OCI-LY7 (cell line): ENCODE data around the gene TMPRSS6. TPM values are rescaled to one million over a fixed set of nuclear protein-coding genes. Genes with fewer than 3 reads are reported as not detected.

ENCODE experiments used
- BruUV-seq: library from RNA; stranded (reverse); fragments of 400-500 nt; replicated peaks from 2 replicates; lab custom pipeline; 2021; lab: Mats Ljungman, UMichigan
- CTCF ChIA-PET: fragments of 300-600 bp; sonication (Branson Sonifier 250); formaldehyde crosslinking; loops from one replicate; lab custom pipeline; 2022; ENCODE audit warnings: antibody characterized with exemption; ENCODE audit not compliant: unreplicated experiment; lab: Charles Lee
- POLR2A ChIA-PET: fragments of 300-600 bp; sonication (Branson Sonifier 250); formaldehyde crosslinking; loops from one replicate; lab custom pipeline; 2022; ENCODE audit warnings: antibody characterized with exemption; lab: Charles Lee
- DNase-seq: peaks from one replicate; pipeline ENCODE4 v3.0.0-alpha.2; 2015; ENCODE audit warnings: low spot score
- H2AFZ ChIP-seq: fragments of 200-600 bp; sonication (generic), shearing (Covaris generic); 2 replicates; pipeline ENCODE4 v1.6.1; 2014; ENCODE audit warnings: mild to moderate bottlenecking, antibody characterized with exemption, low read length, moderate library complexity
- H3K27ac ChIP-seq: fragments of 200-600 bp; sonication (generic); 2 replicates; pipeline ENCODE4 v1.5.1; 2014; ENCODE audit warnings: mixed run types, low read depth, mild to moderate bottlenecking, moderate library complexity, low read length, inconsistent platforms; ENCODE audit not compliant: poor library complexity, severe bottlenecking
- H3K36me3 ChIP-seq: fragments of 200-600 bp; sonication (generic); 2 replicates; pipeline ENCODE4 v1.6.1; 2014; ENCODE audit warnings: mild to moderate bottlenecking, antibody characterized with exemption, low read length, moderate library complexity, mixed read lengths; ENCODE audit not compliant: insufficient read depth
- H3K4me1 ChIP-seq: fragments of 200-600 bp; sonication (generic); 2 replicates; pipeline ENCODE4 v1.5.1; 2014; ENCODE audit warnings: mild to moderate bottlenecking, low read length; ENCODE audit not compliant: insufficient read depth, poor library complexity, severe bottlenecking
- H3K4me2 ChIP-seq: fragments of 200-600 bp; sonication (generic); 2 replicates; pipeline ENCODE4 v1.6.1; 2014; ENCODE audit warnings: mild to moderate bottlenecking, low read length
- H3K4me3 ChIP-seq: fragments of 200-600 bp; sonication (generic); 2 replicates; pipeline ENCODE4 v1.5.1; 2014; ENCODE audit warnings: mild to moderate bottlenecking, low read depth, low read length; ENCODE audit not compliant: poor library complexity, severe bottlenecking
- H3K79me2 ChIP-seq: fragments of 200-600 bp; sonication (generic); 2 replicates; pipeline ENCODE4 v1.6.1; 2016; ENCODE audit warnings: low read depth, mild to moderate bottlenecking, low read length, moderate library complexity, mixed read lengths; ENCODE audit not compliant: insufficient read depth
- H3K9me2 ChIP-seq: fragments of 200-600 bp; sonication (generic); 2 replicates; pipeline ENCODE4 v1.6.1; 2016; ENCODE audit warnings: mild to moderate bottlenecking, low read length, mixed read lengths; ENCODE audit not compliant: insufficient read depth
- H3K9me3 ChIP-seq: fragments of 200-600 bp; sonication (generic); 2 replicates; pipeline ENCODE4 v1.6.1; 2014; ENCODE audit warnings: mild to moderate bottlenecking, mixed run types, low read length, mixed read lengths
- H4K20me1 ChIP-seq: fragments of 200-600 bp; sonication (generic); 2 replicates; pipeline ENCODE4 v1.6.1; 2014; ENCODE audit warnings: mild to moderate bottlenecking, antibody characterized with exemption, low read length, moderate library complexity, mixed read lengths; ENCODE audit not compliant: insufficient read depth
- EZH2phosphoT487 ChIP-seq: fragments of 200-600 bp; sonication (generic); IDR thresholded peaks from 2 replicates; pipeline ENCODE4 v1.6.1; 2018; ENCODE audit warnings: low read depth, borderline replicate concordance, mild to moderate bottlenecking, mixed run types, antibody characterized with exemption, low read length, moderate library complexity, mixed read lengths
- intact Hi-C: fragments of 100-400 bp; cut with micrococcal nuclease; formaldehyde crosslinking; loops from one replicate; pipeline ENCODE4 v1.10.0; 2022; ENCODE audit not compliant: unreplicated experiment
- total RNA-seq, 2 experiments: library from RNA; depleted of rRNA in 1 of 2; stranded (reverse); fragments of >200 nt in 1 of 2; shearing (Covaris generic) in 1 of 2; gene quantifications; 2 replicates each; pipeline ENCODE4 v1.2.3, GENCODE V29; 2014 to 2022
- TF ChIP-seq, protein P1 (sequence below): fragments of 200-600 bp; sonication (generic); conservative IDR thresholded peaks from 2 replicates; pipeline ENCODE4 v1.5.1; 2014; ENCODE audit warnings: mild to moderate bottlenecking, antibody characterized with exemption, low read length, moderate library complexity, mixed read lengths

The TMPRSS6 gene
- total RNA-seq, 2 experiments from 2014 or later: not detected

GRCh38 chr22:37088108-37088605 lies 21.4 kb downstream of the TMPRSS6 start:
- Histone ChIP-seq H3K9me3 (no peaks in the 10 kb centered on the region), H3K4me3 (no peak overlapping the region), H3K36me3 (no peaks in the 10 kb centered on the region), H4K20me1 (no peaks in the 10 kb centered on the region), H3K27ac (no peak overlapping the region), H3K4me2 (no peak overlapping the region), H2AFZ (no peak overlapping the region), H3K9me2 (no peaks in the 10 kb centered on the region), H3K4me1 (no peaks in the 10 kb centered on the region), H3K79me2 (no peaks in the 10 kb centered on the region)
- no TSS peak for BruUV-seq
- ChIA-PET CTCF (no interaction called here), POLR2A (no interaction called here)
- DNase-seq: no peak
- intact Hi-C loops: no loop called here
- TF ChIP-seq, protein P1, sequence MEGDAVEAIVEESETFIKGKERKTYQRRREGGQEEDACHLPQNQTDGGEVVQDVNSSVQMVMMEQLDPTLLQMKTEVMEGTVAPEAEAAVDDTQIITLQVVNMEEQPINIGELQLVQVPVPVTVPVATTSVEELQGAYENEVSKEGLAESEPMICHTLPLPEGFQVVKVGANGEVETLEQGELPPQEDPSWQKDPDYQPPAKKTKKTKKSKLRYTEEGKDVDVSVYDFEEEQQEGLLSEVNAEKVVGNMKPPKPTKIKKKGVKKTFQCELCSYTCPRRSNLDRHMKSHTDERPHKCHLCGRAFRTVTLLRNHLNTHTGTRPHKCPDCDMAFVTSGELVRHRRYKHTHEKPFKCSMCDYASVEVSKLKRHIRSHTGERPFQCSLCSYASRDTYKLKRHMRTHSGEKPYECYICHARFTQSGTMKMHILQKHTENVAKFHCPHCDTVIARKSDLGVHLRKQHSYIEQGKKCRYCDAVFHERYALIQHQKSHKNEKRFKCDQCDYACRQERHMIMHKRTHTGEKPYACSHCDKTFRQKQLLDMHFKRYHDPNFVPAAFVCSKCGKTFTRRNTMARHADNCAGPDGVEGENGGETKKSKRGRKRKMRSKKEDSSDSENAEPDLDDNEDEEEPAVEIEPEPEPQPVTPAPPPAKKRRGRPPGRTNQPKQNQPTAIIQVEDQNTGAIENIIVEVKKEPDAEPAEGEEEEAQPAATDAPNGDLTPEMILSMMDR: no peak
- TF ChIP-seq EZH2phosphoT487: no peak

DNA sequence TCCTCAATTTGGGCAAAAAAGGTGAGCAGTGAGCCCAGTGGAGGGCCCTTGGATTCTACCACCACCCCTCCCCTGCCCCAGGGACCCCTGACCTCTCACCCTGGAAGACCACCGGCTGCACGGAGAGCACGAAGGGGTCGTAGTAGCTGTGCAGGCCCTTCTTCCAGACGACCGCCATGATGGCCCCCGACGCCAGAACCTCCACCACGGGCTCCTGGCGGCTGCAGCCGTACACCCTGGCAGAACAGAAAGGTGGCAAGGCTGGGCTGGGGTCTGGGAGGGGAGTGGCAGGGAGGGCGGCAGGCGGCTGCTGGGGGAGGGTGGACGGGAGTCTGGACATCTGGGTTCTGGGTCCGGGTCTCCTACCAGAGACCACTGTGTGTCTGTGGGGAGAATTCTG lies 23.3 kb downstream of the TMPRSS6 start:
- H3K4me2 ChIP-seq: no peak overlapping the region
- H3K4me3 ChIP-seq: no peak overlapping the region
- TF ChIP-seq, protein P1: no peak
- TF ChIP-seq EZH2phosphoT487: no peak
- H3K27ac ChIP-seq: no peak overlapping the region
- no peaks in the 10 kb centered on the region for H3K79me2 ChIP-seq
- ChIA-PET POLR2A (interaction anchor here (0.6 kb wide), 1 partner anchor 35 kb away, joined by 3 read pairs; the partner anchor contains the start of gene KCTD17), CTCF (no interaction called here)
- no peaks in the 10 kb centered on the region for H4K20me1 ChIP-seq
- no peak for DNase-seq
- BruUV-seq: no TSS peak
- H3K4me1 ChIP-seq: peaks cover 1% of the 10 kb centered on the region
- H3K9me3 ChIP-seq: no peaks in the 10 kb centered on the region
- no peaks in the 10 kb centered on the region for H3K9me2 ChIP-seq
- intact Hi-C loops: no loop called here
- no peaks in the 10 kb centered on the region for H3K36me3 ChIP-seq
- H2AFZ ChIP-seq: no peak overlapping the region

DNA sequence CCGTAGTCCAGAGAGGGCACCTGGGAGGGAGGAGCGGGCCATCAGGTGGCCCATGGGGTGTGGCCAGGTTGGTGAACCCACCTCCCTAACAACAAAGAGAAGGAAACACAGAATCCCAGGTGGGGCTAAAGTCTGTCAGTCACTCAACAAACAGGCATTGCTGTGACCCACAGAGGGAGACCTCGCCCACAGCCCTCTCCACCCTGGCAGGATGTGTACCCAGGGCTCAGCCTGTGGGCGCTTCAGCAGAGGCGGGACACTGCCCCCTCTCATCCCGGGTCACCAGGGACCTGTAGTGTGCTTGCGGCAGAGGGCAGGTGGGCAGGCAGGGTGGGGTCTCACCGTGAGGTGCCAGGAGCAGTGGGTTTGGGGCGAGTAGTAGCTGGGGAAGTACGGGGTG lies 25.1 kb downstream of the TMPRSS6 start:
- Histone ChIP-seq H3K79me2 (no peaks in the 10 kb centered on the region), H3K4me3 (no peak overlapping the region), H3K4me2 (no peak overlapping the region), H3K4me1 (peaks cover 5% of the 10 kb centered on the region), H2AFZ (no peak overlapping the region), H3K27ac (no peak overlapping the region), H3K36me3 (no peaks in the 10 kb centered on the region), H4K20me1 (no peaks in the 10 kb centered on the region), H3K9me2 (no peaks in the 10 kb centered on the region), H3K9me3 (no peaks in the 10 kb centered on the region)
- DNase-seq: no peak
- ChIA-PET POLR2A (no interaction called here), CTCF (no interaction called here)
- intact Hi-C loops: no loop called here
- BruUV-seq: no TSS peak
- no peak for TF ChIP-seq EZH2phosphoT487
- TF ChIP-seq, protein P1: no peak
